Testis (tissue), 2 donors: Measurements from ENCODE around the gene UBAC1.

ENCODE experiments used
- POLR2A ChIP-seq: fragments of 450-650 bp; IDR thresholded peaks from one replicate; pipeline ENCODE4 v1.6.1; 2017; ENCODE audit warnings: antibody characterized with exemption, mild to moderate bottlenecking, moderate library complexity
- TF ChIP-seq, protein P1 (sequence below), 3 experiments: fragments of 450-650 bp in 2 of 3; fragments of 200-600 bp in 1 of 3; sonication (generic) in 1 of 3; IDR thresholded peaks; one replicate each; pipeline ENCODE4 v1.5.1; 2016 to 2019; ENCODE audit warnings: antibody characterized with exemption in 3 of 3, mild to moderate bottlenecking in 2 of 3, moderate library complexity in 1 of 3

DNA sequence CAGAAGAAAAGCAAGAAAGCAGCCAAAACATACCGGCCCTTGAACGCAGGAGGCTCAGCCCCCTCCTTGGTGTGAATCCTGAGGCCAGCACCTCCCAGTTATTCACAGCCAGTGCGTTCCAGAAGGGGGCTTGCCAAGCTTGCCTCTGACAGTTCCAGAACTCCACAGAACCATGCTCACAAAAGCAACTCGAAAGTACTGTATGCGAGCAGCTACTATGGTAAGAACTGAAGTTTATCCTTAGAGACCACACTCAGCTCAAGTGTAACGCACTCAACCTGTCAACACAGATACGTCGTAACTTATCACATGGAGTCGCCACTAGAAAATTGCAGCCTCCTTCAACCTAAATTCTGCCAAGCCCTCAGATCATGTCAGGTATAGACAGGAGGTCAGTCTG is 1.4 kb downstream of the UBAC1 start:
- no peak for TF ChIP-seq POLR2A
- TF ChIP-seq, protein P1, sequence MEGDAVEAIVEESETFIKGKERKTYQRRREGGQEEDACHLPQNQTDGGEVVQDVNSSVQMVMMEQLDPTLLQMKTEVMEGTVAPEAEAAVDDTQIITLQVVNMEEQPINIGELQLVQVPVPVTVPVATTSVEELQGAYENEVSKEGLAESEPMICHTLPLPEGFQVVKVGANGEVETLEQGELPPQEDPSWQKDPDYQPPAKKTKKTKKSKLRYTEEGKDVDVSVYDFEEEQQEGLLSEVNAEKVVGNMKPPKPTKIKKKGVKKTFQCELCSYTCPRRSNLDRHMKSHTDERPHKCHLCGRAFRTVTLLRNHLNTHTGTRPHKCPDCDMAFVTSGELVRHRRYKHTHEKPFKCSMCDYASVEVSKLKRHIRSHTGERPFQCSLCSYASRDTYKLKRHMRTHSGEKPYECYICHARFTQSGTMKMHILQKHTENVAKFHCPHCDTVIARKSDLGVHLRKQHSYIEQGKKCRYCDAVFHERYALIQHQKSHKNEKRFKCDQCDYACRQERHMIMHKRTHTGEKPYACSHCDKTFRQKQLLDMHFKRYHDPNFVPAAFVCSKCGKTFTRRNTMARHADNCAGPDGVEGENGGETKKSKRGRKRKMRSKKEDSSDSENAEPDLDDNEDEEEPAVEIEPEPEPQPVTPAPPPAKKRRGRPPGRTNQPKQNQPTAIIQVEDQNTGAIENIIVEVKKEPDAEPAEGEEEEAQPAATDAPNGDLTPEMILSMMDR (IDR thresholded peaks at IDR 0.05), result no peak
